ENCODE measurements around the gene OR10X1.
A peak's percentile ranks its signal among the peaks of the same experiment; 100 is the strongest.

Gene OR10X1, protein sequence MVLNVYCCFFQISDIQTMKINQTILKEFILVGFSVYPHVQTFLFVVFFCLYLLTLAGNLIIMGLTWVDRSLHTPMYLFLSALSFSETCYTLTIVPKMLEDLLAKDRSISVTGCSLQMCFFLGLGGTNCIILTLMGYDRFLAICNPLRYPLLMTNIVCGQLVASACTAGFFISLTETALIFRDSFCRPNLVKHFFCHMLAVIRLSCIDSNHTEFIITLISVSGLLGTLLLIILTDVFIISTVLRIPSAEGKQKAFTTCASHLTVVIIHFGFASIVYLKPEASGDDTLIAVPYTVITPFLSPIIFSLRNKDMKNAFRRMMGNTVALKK

DNA sequence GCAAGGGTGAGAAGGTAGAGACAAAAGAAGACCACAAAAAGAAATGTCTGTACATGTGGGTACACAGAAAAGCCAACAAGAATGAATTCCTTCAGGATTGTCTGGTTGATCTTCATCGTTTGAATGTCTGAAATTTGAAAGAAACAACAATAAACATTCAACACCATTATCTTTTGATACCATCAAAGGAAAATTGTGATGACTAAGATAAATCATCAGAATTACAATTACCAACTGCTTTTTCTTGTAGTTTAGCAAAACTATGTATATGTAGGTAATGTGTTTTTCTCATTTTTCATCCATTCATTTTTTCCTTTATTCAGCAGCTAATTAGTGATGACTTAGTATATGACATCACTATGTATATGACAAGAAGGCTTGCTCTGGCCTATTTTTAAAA lies at the start of gene OR10X1:
TSS of gene OR10X1 (minus strand) at position 167 of the 400 bp plus-strand sequence. CDS start at position 167, 0 bp downstream.
- DNase-seq = no peak

- no peak for DNase-seq
These were observed 34.1 kb upstream of the OR10X1 start for GRCh38 chr1:158613764-158614163.

DNA sequence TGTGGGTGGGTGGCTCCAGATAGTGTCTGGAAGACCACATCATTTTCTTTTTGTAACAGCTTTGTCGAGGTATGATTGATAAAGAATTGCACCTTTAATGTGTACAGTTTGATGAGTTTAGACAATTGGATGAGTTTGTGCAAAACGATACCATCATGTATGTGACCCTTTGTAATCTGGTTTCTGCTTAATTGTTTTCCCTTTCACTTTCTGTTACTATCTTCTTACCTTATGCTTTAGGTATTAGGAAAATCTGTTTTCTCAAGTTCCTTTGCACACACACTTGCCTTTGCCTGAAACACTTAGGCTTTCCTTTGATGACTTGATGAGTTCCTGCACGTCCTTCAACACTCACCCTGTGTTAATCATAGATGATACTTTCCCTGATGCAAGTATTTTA lies 32.2 kb upstream of the OR10X1 start:
- no peak for DNase-seq

- no peak for DNase-seq
These were observed 27.6 kb upstream of the OR10X1 start for GRCh38 chr1:158607296-158607695.

GRCh38 chr1:158604968-158605367 lies 25.3 kb upstream of the OR10X1 start, which contains the start of gene OR10Z1:
OR10Z1 (plus strand) TSS chr1:158605268; CDS start chr1:158606439, 1,171 bp downstream.
- no peak for DNase-seq

GRCh38 chr1:158600735-158601134 lies 21.0 kb upstream of the OR10X1 start:
- no peak for DNase-seq

DNA sequence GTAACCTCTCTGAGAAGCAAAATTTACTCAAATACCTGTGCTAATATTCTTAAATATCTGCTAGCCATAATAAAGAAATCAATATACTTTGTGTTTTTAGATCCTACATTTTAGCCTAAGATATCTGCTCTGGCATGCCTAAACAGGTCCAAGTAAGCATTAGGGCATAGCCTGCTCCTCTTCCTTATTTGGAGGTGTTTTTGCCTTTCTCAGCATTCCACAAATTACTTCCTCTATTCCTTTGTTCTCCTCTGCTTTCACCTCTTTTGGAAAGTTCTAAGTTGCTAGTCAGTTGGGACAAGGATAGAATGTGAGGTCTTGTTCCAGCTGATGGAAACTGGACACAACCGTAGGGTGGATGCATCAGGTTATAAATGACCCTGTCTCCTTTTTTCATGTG lies 7.2 kb upstream of the OR10X1 start:
- DNase-seq = no peak

GRCh38 chr1:158583962-158584361 lies 4.3 kb upstream of the OR10X1 start:
- no peak for DNase-seq

- DNase-seq = no peak
These were observed 2.1 kb downstream of the OR10X1 start for GRCh38 chr1:158577561-158577960.

DNA sequence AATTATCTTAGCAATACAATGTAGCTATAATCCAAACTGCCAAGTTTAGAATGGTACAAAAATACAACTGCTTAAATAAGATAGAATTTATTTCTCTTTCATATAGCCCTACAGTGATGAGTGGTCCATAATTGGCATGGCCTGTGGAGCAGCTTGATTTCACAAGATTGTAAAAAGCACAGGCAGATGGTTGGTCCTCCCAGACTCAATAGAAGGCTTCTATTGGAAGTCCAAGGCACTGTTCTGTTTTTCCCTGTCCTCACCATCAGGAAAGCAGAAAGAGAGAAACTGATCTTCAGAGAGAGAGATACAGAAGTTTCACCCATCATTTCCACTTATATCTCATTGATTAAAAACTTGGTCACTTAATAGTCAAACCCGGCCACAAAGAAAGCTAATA lies 7.5 kb downstream of the OR10X1 start:
- no peak for DNase-seq

- no peak for DNase-seq
These were observed 9.2 kb downstream of the OR10X1 start, which contains the start of gene OR6P1 for GRCh38 chr1:158570480-158570879. OR6P1 (minus strand) TSS chr1:158570580; CDS start chr1:158563604, 6,976 bp downstream.

DNA sequence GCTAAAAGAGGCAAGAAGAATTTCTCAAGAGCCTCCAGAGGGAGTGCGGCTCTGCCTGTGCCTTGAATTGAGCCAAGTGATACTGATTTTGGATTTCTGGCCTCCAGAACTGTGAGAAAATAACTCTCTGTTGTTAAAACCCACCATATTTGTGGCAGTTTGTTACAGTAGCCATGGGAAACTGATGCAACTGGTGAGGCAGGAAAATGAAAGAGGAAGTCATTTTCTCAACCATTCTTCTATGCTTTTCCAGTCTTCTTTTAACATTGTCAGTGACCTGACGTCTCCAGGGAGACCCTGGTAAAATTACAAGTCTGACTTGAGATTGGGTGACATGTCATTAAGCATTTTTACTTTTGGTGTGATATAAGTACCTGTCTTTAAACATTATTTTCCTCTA lies 15.1 kb downstream of the OR10X1 start:
- DNase-seq = peak; percentile 4

DNA sequence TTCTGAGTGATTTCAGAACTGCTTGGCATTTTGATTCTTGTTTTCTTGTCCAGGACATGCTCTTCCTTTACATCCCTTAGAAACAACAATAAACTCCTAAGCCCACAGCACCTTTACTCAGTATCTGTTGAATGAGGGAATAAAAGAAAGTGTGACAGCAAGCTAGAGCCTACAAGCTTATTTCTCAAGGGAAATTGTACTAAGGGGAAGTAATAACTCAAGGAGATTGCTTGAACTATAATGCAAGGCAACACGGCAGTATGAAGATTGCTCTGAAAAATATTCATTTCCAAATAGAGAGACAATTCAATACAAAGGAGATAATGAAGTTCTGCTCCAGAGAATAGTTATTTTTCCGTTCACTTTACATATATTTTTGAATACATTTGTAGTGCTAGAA lies 15.8 kb downstream of the OR10X1 start:
- peak; percentile 20 for DNase-seq

GRCh38 chr1:158559696-158560095 lies 20.0 kb downstream of the OR10X1 start:
- DNase-seq = no peak

GRCh38 chr1:158554352-158554751 lies 25.3 kb downstream of the OR10X1 start, which contains the start of gene OR6Y1:
OR6Y1 (minus strand) TSS chr1:158554405; CDS start chr1:158548105, 6,300 bp downstream.
- DNase-seq = no peak

- DNase-seq = no peak
These were observed 27.4 kb downstream of the OR10X1 start for GRCh38 chr1:158552296-158552695.

- DNase-seq = no peak
These were observed 32.2 kb downstream of the OR10X1 start for GRCh38 chr1:158547533-158547932.

DNA sequence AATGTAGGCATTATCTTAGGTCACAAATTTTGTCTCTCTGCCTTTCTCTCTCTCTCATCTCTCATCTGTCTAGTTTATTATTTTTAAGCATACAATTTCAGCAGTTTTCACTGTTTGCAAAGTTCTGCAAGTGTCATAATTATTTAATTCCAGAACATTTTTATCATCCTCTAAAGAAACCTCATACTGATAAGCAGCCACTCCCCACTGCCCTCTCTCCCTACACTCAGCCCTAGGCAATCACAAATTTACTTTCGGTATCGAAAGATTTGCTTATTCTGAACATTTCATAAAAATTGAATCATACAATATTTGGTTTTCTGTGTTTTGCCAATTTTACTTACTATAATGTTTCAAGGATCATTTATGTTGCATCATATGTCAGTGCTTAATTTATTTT lies 42.1 kb downstream of the OR10X1 start:
- DNase-seq = no peak

DNA sequence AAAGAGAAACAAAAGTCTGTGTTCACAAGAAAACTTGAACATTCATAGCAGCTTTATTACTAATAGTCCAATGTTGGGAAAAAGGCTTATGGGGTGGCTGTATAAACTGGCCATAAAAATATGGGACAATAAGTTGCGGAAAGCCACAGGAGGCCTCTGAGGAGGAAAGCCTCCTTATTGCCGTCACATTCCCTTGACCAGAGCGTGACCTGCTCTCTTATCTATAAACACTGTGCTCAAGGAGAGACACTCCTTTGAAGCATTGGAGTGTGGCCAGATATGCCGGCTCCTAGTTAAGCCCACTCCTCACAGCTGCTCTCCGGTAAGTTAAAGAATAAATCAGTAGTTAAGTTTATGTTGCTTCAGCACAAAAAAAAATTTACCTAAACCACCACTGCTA lies 45.2 kb downstream of the OR10X1 start:
- DNase-seq = no peak
